ENCODE data around the gene ZBTB8OS.
A peak's percentile ranks its signal among the peaks of the same experiment; 100 is the strongest.
"Not testable (repeated sequence)": the region's sequence is repeated elsewhere in the genome, so short reads cannot be mapped to it uniquely, and the experiment has no call there.

ZBTB8OS gene

GRCh38 chr1:32651461-32652073 is 1.2 kb upstream of the ZBTB8OS start:
- peak; percentile 4 for DNase-seq (ENCODE audit: low read depth)

GRCh38 chr1:32650752-32651460 is 556 bp upstream of the ZBTB8OS start, which contains the start of gene RBBP4:
RBBP4 (plus strand) TSS chr1:32651208; CDS start chr1:32651307, 99 bp downstream.
- peak within 1 kb of the TSS; percentile 84 for H3K4me3 ChIP-seq (ENCODE audit: low read depth, low read length)
- DNase-seq (ENCODE audit: low read depth) = peak; percentile 93

More at GRCh38 chr1:32651461-32652073, 1.2 kb upstream of the ZBTB8OS start:
- H3K4me3 ChIP-seq (ENCODE audit: low read depth, low read length) = peak overlapping the region; percentile 84

- no peak overlapping the region for H3K4me3 ChIP-seq (ENCODE audit: low read depth, low read length)
- DNase-seq (ENCODE audit: low read depth) = no peak
Observed at GRCh38 chr1:32647308-32648134, 2.8 kb downstream of the ZBTB8OS start.

- no peak overlapping the region for H3K4me3 ChIP-seq (ENCODE audit: low read depth, low read length)
- DNase-seq (ENCODE audit: low read depth) = no peak
Observed at GRCh38 chr1:32644426-32644825, 5.9 kb downstream of the ZBTB8OS start.

GRCh38 chr1:32642292-32642827 is 8.0 kb downstream of the ZBTB8OS start:
- not testable (repeated sequence) for H3K4me3 ChIP-seq (ENCODE audit: low read depth, low read length); DNase-seq (ENCODE audit: low read depth)

GRCh38 chr1:32639489-32640075 is 10.8 kb downstream of the ZBTB8OS start:
- no peak for DNase-seq (ENCODE audit: low read depth)
- no peak overlapping the region for H3K4me3 ChIP-seq (ENCODE audit: low read depth, low read length)

GRCh38 chr1:32636914-32637645 is 13.3 kb downstream of the ZBTB8OS start:
- DNase-seq (ENCODE audit: low read depth) = no peak
- no peak overlapping the region for H3K4me3 ChIP-seq (ENCODE audit: low read depth, low read length)

GRCh38 chr1:32635508-32636277 is 14.7 kb downstream of the ZBTB8OS start:
- no peak for DNase-seq (ENCODE audit: low read depth)
- no peak overlapping the region for H3K4me3 ChIP-seq (ENCODE audit: low read depth, low read length)

- no peak for DNase-seq (ENCODE audit: low read depth)
- no peak overlapping the region for H3K4me3 ChIP-seq (ENCODE audit: low read depth, low read length)
Observed at GRCh38 chr1:32632829-32633228, 17.5 kb downstream of the ZBTB8OS start.

- DNase-seq (ENCODE audit: low read depth); H3K4me3 ChIP-seq (ENCODE audit: low read depth, low read length): not testable (repeated sequence)
Observed at GRCh38 chr1:32630173-32630572, 20.2 kb downstream of the ZBTB8OS start.

- no peak for DNase-seq (ENCODE audit: low read depth)
- no peak overlapping the region for H3K4me3 ChIP-seq (ENCODE audit: low read depth, low read length)
Observed at GRCh38 chr1:32627596-32628162, 22.7 kb downstream of the ZBTB8OS start.

GRCh38 chr1:32626176-32626575 is 24.2 kb downstream of the ZBTB8OS start:
- no peak overlapping the region for H3K4me3 ChIP-seq (ENCODE audit: low read depth, low read length)
- DNase-seq (ENCODE audit: low read depth) = no peak

- no peak for DNase-seq (ENCODE audit: low read depth)
- no peak overlapping the region for H3K4me3 ChIP-seq (ENCODE audit: low read depth, low read length)
Observed at GRCh38 chr1:32623775-32624174, 26.6 kb downstream of the ZBTB8OS start.

GRCh38 chr1:32622806-32623681 is 27.3 kb downstream of the ZBTB8OS start:
- no peak for DNase-seq (ENCODE audit: low read depth)
- H3K4me3 ChIP-seq (ENCODE audit: low read depth, low read length) = no peak overlapping the region

- DNase-seq (ENCODE audit: low read depth) = no peak
- H3K4me3 ChIP-seq (ENCODE audit: low read depth, low read length) = no peak overlapping the region
Observed at GRCh38 chr1:32622205-32622604, 28.1 kb downstream of the ZBTB8OS start.

GRCh38 chr1:32619701-32620485 is 30.5 kb downstream of the ZBTB8OS start:
- DNase-seq (ENCODE audit: low read depth) = no peak
- no peak overlapping the region for H3K4me3 ChIP-seq (ENCODE audit: low read depth, low read length)
